Fibroblast of mammary gland (primary cell): ENCODE results near the gene CHN2.

Source experiments
- DNase-seq: peaks from one replicate; pipeline ENCODE4 v3.0.0-alpha.2; 2010; ENCODE audit warnings: low read depth
- H3K4me3 ChIP-seq: 2 replicates; pipeline ENCODE4 v1.5.1; 2011; ENCODE audit warnings: low read depth, mild to moderate bottlenecking, low read length, moderate library complexity; ENCODE audit not compliant: control insufficient read depth
- CTCF ChIP-seq: conservative IDR thresholded peaks from 2 replicates; pipeline ENCODE4 v1.5.1; 2011; ENCODE audit warnings: low read depth, low read length, inconsistent platforms; ENCODE audit not compliant: control insufficient read depth, insufficient read depth

The CHN2 gene

GRCh38 chr7:29249860-29250259, 55.3 kb downstream of the CHN2 start:
- no peak overlapping the region for H3K4me3 ChIP-seq
- no peak for TF ChIP-seq CTCF
- DNase-seq = no peak

GRCh38 chr7:29253225-29253624, 58.6 kb downstream of the CHN2 start:
- TF ChIP-seq CTCF = no peak
- no peak overlapping the region for H3K4me3 ChIP-seq
- no peak for DNase-seq

GRCh38 chr7:29254591-29254990, 60.0 kb downstream of the CHN2 start:
- H3K4me3 ChIP-seq = no peak overlapping the region
- TF ChIP-seq CTCF = no peak
- DNase-seq = no peak

- TF ChIP-seq CTCF = no peak
- no peak for DNase-seq
- no peak overlapping the region for H3K4me3 ChIP-seq
Measured at GRCh38 chr7:29255199-29255878, 60.8 kb downstream of the CHN2 start.

GRCh38 chr7:29255906-29256692, 61.5 kb downstream of the CHN2 start:
- no peak for DNase-seq
- no peak overlapping the region for H3K4me3 ChIP-seq

GRCh38 chr7:29256693-29257002, 62.1 kb downstream of the CHN2 start:
- TF ChIP-seq CTCF = no peak
- DNase-seq = no peak

More at GRCh38 chr7:29255906-29256692, 61.5 kb downstream of the CHN2 start:
- no peak for TF ChIP-seq CTCF

More at GRCh38 chr7:29256693-29257002, 62.1 kb downstream of the CHN2 start:
- no peak overlapping the region for H3K4me3 ChIP-seq
